Adipose tissue (tissue), 3 donors: ENCODE results near the gene TBX19. TPM values are rescaled to one million over a fixed set of nuclear protein-coding genes. Genes with fewer than 3 reads are reported as not detected.

Source experiments
- H3K27ac ChIP-seq: one replicate; pipeline ENCODE4 v1.5.1; 2013; ENCODE audit warnings: low read depth, low read length
- WGBS, 3 donors: extraction: QIAGEN DNeasy Blood & Tissue Kit; methylation state at CpG; one replicate each; pipeline ENCODE4 v1.1.7; 2013; 5-methylcytosine and 5-hydroxymethylcytosine counted together
- polyA plus RNA-seq, 3 donors: library from polyadenylated mRNA; stranded (reverse); fragments of 200-250 nt; gene quantifications; one replicate each; pipeline ENCODE4 v1.2.3, GENCODE V29; 2013
- donor health status: healthy with polysubstance abuse.
- donor health status: Bipolar disorder and iron deficiency.
- donor health status: healthy.

TBX19 gene
- polyA plus RNA-seq, 3 donors, result 0.79 to 1.1 (median 0.98) TPM

GRCh38 chr1:168304865-168305264, 24.2 kb downstream of the TBX19 start:
- no peak overlapping the region for H3K27ac ChIP-seq
- 88 to 96% (median 89%) methylated on average over 5 of the region's 5 CpGs for WGBS, 3 donors

- 89 to 92% (median 90%) methylated on average over 12 of the region's 12 CpGs for WGBS, 3 donors
- H3K27ac ChIP-seq, result no peak overlapping the region
These were observed 32.3 kb downstream of the TBX19 start for GRCh38 chr1:168312718-168313604.

- H3K27ac ChIP-seq, result no peak overlapping the region
- WGBS, 3 donors, result 90 to 96% (median 94%) methylated on average over 1 of the region's 1 CpG
These were observed 35.5 kb downstream of the TBX19 start for GRCh38 chr1:168316142-168316541.

GRCh38 chr1:168317309-168317708, 36.6 kb downstream of the TBX19 start:
- H3K27ac ChIP-seq, result no peak overlapping the region
- 92 to 95% (median 94%) methylated on average over 4 of the region's 4 CpGs for WGBS, 3 donors

GRCh38 chr1:168319691-168320090, 39.0 kb downstream of the TBX19 start:
- H3K27ac ChIP-seq, result no peak overlapping the region
- WGBS, 3 donors, result 76 to 81% (median 77%) methylated on average over 8 of the region's 8 CpGs

GRCh38 chr1:168320149-168320548, 39.5 kb downstream of the TBX19 start:
- H3K27ac ChIP-seq, result no peak overlapping the region
- 53 to 67% (median 65%) methylated on average over 1 of the region's 1 CpG for WGBS, 3 donors

- WGBS, 3 donors, result 54 to 64% (median 61%) methylated on average over 5 of the region's 5 CpGs
- no peak overlapping the region for H3K27ac ChIP-seq
These were observed 40.2 kb downstream of the TBX19 start for GRCh38 chr1:168320800-168321450.

- H3K27ac ChIP-seq, result no peak overlapping the region
- 0 to 81% (median 39%) methylated on average over 1 of the region's 1 CpG for WGBS, 3 donors
These were observed 41.3 kb downstream of the TBX19 start for GRCh38 chr1:168321945-168322344.

GRCh38 chr1:168324745-168325425, 44.2 kb downstream of the TBX19 start:
- WGBS, 3 donors, result 92 to 97% (median 94%) methylated on average over 4 of the region's 4 CpGs
- H3K27ac ChIP-seq, result no peak overlapping the region

GRCh38 chr1:168328731-168329364, 48.2 kb downstream of the TBX19 start:
- WGBS, 3 donors, result 88 to 91% (median 90%) methylated on average over 5 of the region's 5 CpGs

GRCh38 chr1:168330285-168330684, 49.6 kb downstream of the TBX19 start:
- H3K27ac ChIP-seq, result no peak overlapping the region
- WGBS, 3 donors, result 91 to 96% (median 92%) methylated on average over 3 of the region's 3 CpGs

More at GRCh38 chr1:168328731-168329364, 48.2 kb downstream of the TBX19 start:
- no peak overlapping the region for H3K27ac ChIP-seq

- 94 to 100% (median 97%) methylated on average over 1 of the region's 1 CpG for WGBS, 3 donors
- no peak overlapping the region for H3K27ac ChIP-seq
These were observed 50.9 kb downstream of the TBX19 start for GRCh38 chr1:168331569-168331968.

- no peak overlapping the region for H3K27ac ChIP-seq
- WGBS, 3 donors, result 58 to 79% (median 77%) methylated on average over 6 of the region's 6 CpGs
These were observed 53.0 kb downstream of the TBX19 start for GRCh38 chr1:168333562-168334276.

GRCh38 chr1:168335500-168335899, 54.8 kb downstream of the TBX19 start:
- WGBS, 3 donors, result 53 to 85% (median 54%) methylated on average over 1 of the region's 1 CpG
- no peak overlapping the region for H3K27ac ChIP-seq

GRCh38 chr1:168338589-168339503, 58.2 kb downstream of the TBX19 start:
- 86 to 92% (median 89%) methylated on average over 13 of the region's 13 CpGs for WGBS, 3 donors
- no peak overlapping the region for H3K27ac ChIP-seq

GRCh38 chr1:168340781-168341482, 60.3 kb downstream of the TBX19 start:
- no peak overlapping the region for H3K27ac ChIP-seq
- WGBS, 3 donors, result 56 to 85% (median 73%) methylated on average over 3 of the region's 3 CpGs
